Sigmoid colon (tissue), 7 donors: ENCODE results near the gene NKAP. TPM values are rescaled to one million over a fixed set of nuclear protein-coding genes. Genes with fewer than 3 reads are reported as not detected.
A peak's percentile ranks its signal among the peaks of the same experiment; 100 is the strongest.

Experiments
- DNase-seq: peaks from one replicate; pipeline ENCODE4 v3.0.0-alpha.2; 2019
- H3K27ac ChIP-seq, 4 donors: fragments of 200-600 bp; sonication (generic); one replicate each; pipeline ENCODE4 v1.5.1; 2016 to 2019; ENCODE audit warnings: mild to moderate bottlenecking in 1 of 4
- H3K27me3 ChIP-seq, 3 donors: fragments of 200-600 bp; sonication (generic); one replicate each; pipeline ENCODE4 v1.5.1; 2019; ENCODE audit warnings: mild to moderate bottlenecking in 1 of 3
- H3K36me3 ChIP-seq, 4 donors: fragments of 200-600 bp; sonication (generic); one replicate each; pipeline ENCODE4 v1.5.1; 2016 to 2019
- H3K4me1 ChIP-seq, 4 donors: fragments of 200-600 bp; sonication (generic); one replicate each; pipeline ENCODE4 v1.5.1; 2017 to 2019
- H3K4me3 ChIP-seq, 4 donors: fragments of 200-600 bp; sonication (generic); one replicate each; pipeline ENCODE4 v1.5.1; 2017 to 2019; ENCODE audit warnings: mild to moderate bottlenecking in 2 of 4, moderate library complexity in 1 of 4
- H3K9me3 ChIP-seq, 4 donors: fragments of 200-600 bp in 3 of 4; sonication (generic) in 3 of 4; one replicate each; pipeline versions ENCODE4 v1.5.1 to v1.6.1; 2013 to 2019
- EP300 ChIP-seq, 4 donors: sonication (generic); formaldehyde crosslinking; IDR thresholded peaks; one replicate each; pipeline ENCODE4 v1.6.1; 2017; ENCODE audit warnings: antibody characterized with exemption in 4 of 4
- POLR2A ChIP-seq, 2 donors: fragments of 450-650 bp; IDR thresholded peaks; one replicate each; pipeline ENCODE4 v1.6.1; 2016; ENCODE audit warnings: antibody characterized with exemption in 2 of 2, mild to moderate bottlenecking in 2 of 2, moderate library complexity in 2 of 2
- POLR2AphosphoS5 ChIP-seq, 4 donors: sonication (generic); formaldehyde crosslinking; IDR thresholded peaks; one replicate each; pipeline ENCODE4 v1.6.1; 2017; ENCODE audit warnings: antibody characterized with exemption in 4 of 4
- WGBS, 2 donors: extraction: QIAGEN DNeasy Blood & Tissue Kit; methylation state at CpG; one replicate each; pipeline ENCODE4 v1.1.7; 2013; 5-methylcytosine and 5-hydroxymethylcytosine counted together
- intact Hi-C: fragments of 100-400 bp; cut with DNase I; formaldehyde crosslinking; loops from one replicate; pipeline ENCODE4 v1.15.1; 2023
- polyA plus RNA-seq, 3 donors: library from polyadenylated mRNA; stranded (reverse); fragments of 200-250 nt; gene quantifications; one replicate each; pipeline ENCODE4 v1.2.3, GENCODE V29; 2013
- total RNA-seq, 4 donors: library from RNA; depleted of rRNA; stranded (reverse); fragments of >200 nt; gene quantifications; one replicate each; pipeline ENCODE4 v1.1.0, GENCODE V29; 2016
- TF ChIP-seq, protein P1 (sequence below), 4 experiments: fragments of 450-650 bp in 3 of 4; fragments of 200-600 bp in 1 of 4; IDR thresholded peaks; one replicate each; pipeline ENCODE4 v1.5.1; 2016 to 2019; ENCODE audit warnings: antibody characterized with exemption in 4 of 4, mild to moderate bottlenecking in 3 of 4, moderate library complexity in 2 of 4
- donor health status: healthy with polysubstance abuse.
- donor health status: Bipolar disorder and iron deficiency.
- donor health status: healthy.

NKAP gene
- total and polyA plus RNA-seq, 7 donors = 3.6 to 7.8 (median 5.3) TPM

DNA sequence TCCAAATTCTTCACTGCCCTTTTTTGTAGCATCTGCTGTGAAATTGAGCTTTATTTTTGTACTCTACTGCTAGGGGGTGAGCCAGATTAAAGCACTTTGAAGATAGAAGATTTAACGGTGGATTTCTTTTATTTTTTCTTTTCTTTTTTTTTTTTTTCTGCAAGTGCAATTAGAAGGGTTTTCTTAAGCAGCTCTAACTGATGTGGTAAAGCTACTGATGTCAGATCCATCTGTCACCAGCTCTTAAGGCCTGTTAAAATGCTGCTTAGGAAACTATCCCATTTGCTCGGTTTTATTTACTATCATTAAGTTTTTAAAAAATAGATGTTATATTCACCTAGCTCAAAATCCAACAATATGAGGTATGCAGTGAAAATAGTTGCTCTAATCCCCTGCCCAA, 64.8 kb downstream of the NKAP start:
- peaks cover 0 to 25% (median 3%) of the 10 kb centered on the region in 4 donors for H3K36me3 ChIP-seq
- no peaks in the 10 kb centered on the region for H3K9me3 ChIP-seq
- DNase-seq = no peak
- intact Hi-C loops = loop anchor here (10.0 kb wide), 1 partner anchor 184 kb away; the partner anchor contains the start of gene SEPTIN6
- H3K27ac ChIP-seq = no peak overlapping the region
- H3K27me3 ChIP-seq = no peaks in the 10 kb centered on the region
- H3K4me1 ChIP-seq = no peaks in the 10 kb centered on the region
- no peak overlapping the region for H3K4me3 ChIP-seq
- TF ChIP-seq POLR2AphosphoS5 (IDR thresholded peaks at IDR 0.05) (no peak), POLR2A (IDR thresholded peaks at IDR 0.05) (no peak), EP300 (IDR thresholded peaks at IDR 0.05) (no peak)
- TF ChIP-seq, protein P1, sequence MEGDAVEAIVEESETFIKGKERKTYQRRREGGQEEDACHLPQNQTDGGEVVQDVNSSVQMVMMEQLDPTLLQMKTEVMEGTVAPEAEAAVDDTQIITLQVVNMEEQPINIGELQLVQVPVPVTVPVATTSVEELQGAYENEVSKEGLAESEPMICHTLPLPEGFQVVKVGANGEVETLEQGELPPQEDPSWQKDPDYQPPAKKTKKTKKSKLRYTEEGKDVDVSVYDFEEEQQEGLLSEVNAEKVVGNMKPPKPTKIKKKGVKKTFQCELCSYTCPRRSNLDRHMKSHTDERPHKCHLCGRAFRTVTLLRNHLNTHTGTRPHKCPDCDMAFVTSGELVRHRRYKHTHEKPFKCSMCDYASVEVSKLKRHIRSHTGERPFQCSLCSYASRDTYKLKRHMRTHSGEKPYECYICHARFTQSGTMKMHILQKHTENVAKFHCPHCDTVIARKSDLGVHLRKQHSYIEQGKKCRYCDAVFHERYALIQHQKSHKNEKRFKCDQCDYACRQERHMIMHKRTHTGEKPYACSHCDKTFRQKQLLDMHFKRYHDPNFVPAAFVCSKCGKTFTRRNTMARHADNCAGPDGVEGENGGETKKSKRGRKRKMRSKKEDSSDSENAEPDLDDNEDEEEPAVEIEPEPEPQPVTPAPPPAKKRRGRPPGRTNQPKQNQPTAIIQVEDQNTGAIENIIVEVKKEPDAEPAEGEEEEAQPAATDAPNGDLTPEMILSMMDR (IDR thresholded peaks at IDR 0.05) = no peak
- WGBS, 2 donors = 66 to 73% methylated on average over 2 of the region's 2 CpGs

DNA sequence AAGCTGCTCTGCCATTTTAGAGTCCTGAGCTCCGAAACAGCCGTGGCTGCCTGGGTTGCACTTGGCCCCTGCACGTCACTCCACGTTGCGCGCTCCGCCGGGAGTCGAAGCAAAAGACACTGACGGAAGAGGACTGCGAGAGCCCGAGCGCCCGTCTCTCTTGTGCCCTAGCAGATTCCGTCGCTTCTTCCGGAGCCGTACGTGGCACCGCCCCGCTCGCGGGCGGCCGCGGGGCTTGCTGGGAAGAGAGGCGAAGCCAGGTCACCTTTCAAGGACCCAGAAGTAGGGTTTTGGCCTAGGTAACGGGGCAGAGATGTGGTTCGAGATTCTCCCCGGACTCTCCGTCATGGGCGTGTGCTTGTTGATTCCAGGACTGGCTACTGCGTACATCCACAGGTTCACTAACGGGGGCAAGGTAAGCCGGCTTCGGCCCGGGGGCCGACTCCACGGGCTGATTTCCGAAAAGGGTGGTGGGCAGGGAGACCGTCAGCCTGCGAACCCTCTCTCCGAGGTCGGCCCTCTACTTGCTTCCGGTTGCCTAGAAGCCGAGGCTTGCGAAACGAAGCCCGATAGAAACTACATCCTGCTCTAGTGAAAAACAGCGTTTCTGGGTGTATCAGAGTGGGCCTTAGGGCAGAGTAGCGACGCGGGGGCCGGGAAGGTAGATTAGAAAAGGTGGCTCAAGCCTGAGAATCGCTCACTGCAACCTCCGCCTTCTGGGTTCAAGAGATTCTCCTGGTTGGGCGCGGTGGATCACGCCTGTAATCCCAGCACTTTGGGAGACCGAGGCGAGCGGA, 71.8 kb downstream of the NKAP start, which contains the start of the genes NDUFA1 and RNF113A:
TSS of gene NDUFA1 (plus strand) at position 234 of the 797 bp plus-strand sequence. CDS start at position 314, 80 bp downstream.
TSS of gene RNF113A (minus strand) at position 135 of the 797 bp plus-strand sequence. CDS start at position 15, 120 bp downstream.
- Histone ChIP-seq H3K27me3 (no peaks in the 10 kb centered on the region), H3K27ac (peak within 1 kb of the TSS; percentile 91 to 96 (median 94)), H3K9me3 (no peaks in the 10 kb centered on the region), H3K4me3 (peak within 1 kb of the TSS; percentile 38 to 65 (median 61)), H3K4me1 (peaks cover 0 to 17% (median 7%) of the 10 kb centered on the region in 4 donors), H3K36me3 (peaks cover 0 to 20% (median 3%) of the 10 kb centered on the region in 4 donors)
- TF ChIP-seq POLR2A (IDR thresholded peaks at IDR 0.05) (peak; percentile 67 to 76), POLR2AphosphoS5 (IDR thresholded peaks at IDR 0.05) (peak; percentile 80 to 91 (median 88)), EP300 (IDR thresholded peaks at IDR 0.05) (peak in 1 of 4 donors; percentile 34)
- TF ChIP-seq, protein P1 (IDR thresholded peaks at IDR 0.05) = no peak
- peak; percentile 92 for DNase-seq
- 0% methylated on average over 62 of the region's 62 CpGs for WGBS, 2 donors
- intact Hi-C loops = loop anchor here (2.0 to 10.0 kb wide), 3 partner anchors 19 to 177 kb away; partner anchors contain the start of genes RPL39, SEPTIN6 and UPF3B

DNA sequence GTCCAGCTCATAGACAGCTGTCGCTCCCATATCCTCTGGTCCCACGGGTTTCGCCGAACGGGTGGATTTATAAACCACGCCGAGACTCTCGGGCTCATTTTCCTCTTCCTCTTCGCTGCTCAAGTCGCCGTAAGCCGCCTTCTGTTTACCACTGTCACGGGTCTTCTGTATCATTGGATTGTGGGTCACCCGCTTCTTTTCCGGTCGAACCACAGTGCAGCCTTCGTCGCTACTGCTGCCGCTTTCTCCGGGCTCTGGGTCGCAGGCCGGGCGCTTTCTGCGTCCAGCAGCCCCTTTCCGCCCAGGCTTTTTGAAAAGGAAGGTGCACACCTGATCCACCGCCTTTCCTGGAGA, 72.3 kb downstream of the NKAP start:
- H3K36me3 ChIP-seq = peaks cover 0 to 14% (median 3%) of the 10 kb centered on the region in 4 donors
- H3K4me1 ChIP-seq = peaks cover 0 to 17% (median 7%) of the 10 kb centered on the region in 4 donors
- TF ChIP-seq, protein P1 (IDR thresholded peaks at IDR 0.05) = no peak
- TF ChIP-seq EP300 (IDR thresholded peaks at IDR 0.05) (no peak), POLR2AphosphoS5 (IDR thresholded peaks at IDR 0.05) (no peak), POLR2A (IDR thresholded peaks at IDR 0.05) (no peak)
- WGBS, 2 donors = 0 to 1% methylated on average over 26 of the region's 26 CpGs
- no peaks in the 10 kb centered on the region for H3K27me3 ChIP-seq
- no peak for DNase-seq
- peak overlapping the region; percentile 38 to 65 (median 61) for H3K4me3 ChIP-seq
- intact Hi-C loops = loop anchor here (2.0 to 10.0 kb wide), 2 partner anchors 18 to 176 kb away; partner anchors contain the start of genes SEPTIN6 and UPF3B
- no peaks in the 10 kb centered on the region for H3K9me3 ChIP-seq
- peak overlapping the region; percentile 91 to 96 (median 94) for H3K27ac ChIP-seq

Other genes with a start within 250 kb of the NKAP start
- gene SOWAHD, start 185.2 kb downstream of the NKAP start, total RNA-seq = under 1 TPM in 1 of 4 donors, not detected in 3; 0.54 TPM
- gene SOWAHD, start 185.2 kb downstream of the NKAP start, polyA plus RNA-seq = 1 to 10 TPM; 3.0 to 5.3 (median 3.6) TPM
- gene RPL39, start 152.1 kb downstream of the NKAP start, total RNA-seq = 1,000 to 10,000 TPM; 1,495 to 7,662 (median 5,013) TPM
- gene RPL39, start 152.1 kb downstream of the NKAP start, polyA plus RNA-seq = over 10,000 TPM in 1 of 3 donors, 1,000 to 10,000 TPM in 2; 6,879 to 11,369 (median 6,972) TPM
- gene UPF3B, start 90.8 kb downstream of the NKAP start, total RNA-seq = 10 to 100 TPM in 2 of 4 donors, 1 to 10 TPM in 2; 6.5 to 11.4 (median 9.2) TPM
- 10 to 100 TPM in 2 of 3 donors, 1 to 10 TPM in 1; 9.0 to 13.2 (median 12.7) TPM for gene UPF3B, start 90.8 kb downstream of the NKAP start, polyA plus RNA-seq
- gene RNF113A, start 72.0 kb downstream of the NKAP start, total RNA-seq = 10 to 100 TPM in 2 of 4 donors, 1 to 10 TPM in 2; 7.2 to 15.6 (median 9.6) TPM
- 10 to 100 TPM; 12.5 to 20.2 (median 14.4) TPM for gene RNF113A, start 72.0 kb downstream of the NKAP start, polyA plus RNA-seq
- 100 to 1,000 TPM in 1 of 4 donors, 10 to 100 TPM in 3; 51.2 to 106 (median 76.3) TPM for gene NDUFA1, start 71.9 kb downstream of the NKAP start, total RNA-seq
- gene NDUFA1, start 71.9 kb downstream of the NKAP start, polyA plus RNA-seq = 100 to 1,000 TPM; 144 to 412 (median 354) TPM
- not detected for gene AKAP14, start 47.9 kb downstream of the NKAP start, total RNA-seq
- gene AKAP14, start 47.9 kb downstream of the NKAP start, polyA plus RNA-seq = not detected
- gene RHOXF2B, start 133.9 kb upstream of the NKAP start, total RNA-seq = not detected
- not detected for gene RHOXF2B, start 133.9 kb upstream of the NKAP start, polyA plus RNA-seq
- 1 to 10 TPM in 2 of 4 donors, not detected in 2; 1.3 to 2.2 TPM for gene RHOXF1, start 172.2 kb upstream of the NKAP start, total RNA-seq
- gene RHOXF1, start 172.2 kb upstream of the NKAP start, polyA plus RNA-seq = not detected
- not detected for gene RHOXF2, start 214.9 kb upstream of the NKAP start, total RNA-seq
- gene RHOXF2, start 214.9 kb upstream of the NKAP start, polyA plus RNA-seq = not detected